ENCODE measurements around the gene WDR35.
"Not testable (repeated sequence)": the region's sequence is repeated elsewhere in the genome, so short reads cannot be mapped to it uniquely, and the experiment has no call there.

GRCh38 chr2:19924526-19924925, 65.4 kb downstream of the WDR35 start:
- TF ChIP-seq CTCF (conservative IDR thresholded peaks at IDR 0.05; ENCODE audit: low read depth, low read length); EZH2 (IDR thresholded peaks at IDR 0.05; ENCODE audit: low read length, unreplicated experiment): not testable (repeated sequence)
